Measurements from ENCODE around the gene EQTN. TPM values are rescaled to one million over a fixed set of nuclear protein-coding genes. Genes with fewer than 3 reads are reported as not detected.

The EQTN gene
- total RNA-seq, 1 donor from 2014 or later: not detected

- Mint-ChIP-seq H3K9me3 (ENCODE audit: low read depth) (no peaks in the 10 kb centered on the region), H3K4me3 (ENCODE audit: unreplicated experiment) (no peak overlapping the region), H3K27me3 (ENCODE audit: low read depth) (peaks cover 9% of the 10 kb centered on the region), H3K36me3 (ENCODE audit: low read depth) (no peaks in the 10 kb centered on the region), H3K4me1 (ENCODE audit: low read depth) (peaks cover 7% of the 10 kb centered on the region), H3K27ac (ENCODE audit: unreplicated experiment) (no peak overlapping the region)
- DNase-seq (ENCODE audit: low spot score): no peak
- no peak for TF ChIP-seq CTCF (IDR thresholded peaks at IDR 0.05)
Measured at GRCh38 chr9:27280860-27281259, 16.1 kb downstream of the EQTN start.

GRCh38 chr9:27280249-27280648, 16.7 kb downstream of the EQTN start:
- H3K27ac Mint-ChIP-seq (ENCODE audit: unreplicated experiment): no peak overlapping the region

GRCh38 chr9:27279611-27280010, 17.3 kb downstream of the EQTN start:
- Mint-ChIP-seq H3K36me3 (ENCODE audit: low read depth) (no peaks in the 10 kb centered on the region), H3K4me3 (ENCODE audit: unreplicated experiment) (no peak overlapping the region), H3K9me3 (ENCODE audit: low read depth) (no peaks in the 10 kb centered on the region), H3K27me3 (ENCODE audit: low read depth) (peaks cover 9% of the 10 kb centered on the region), H3K4me1 (ENCODE audit: low read depth) (peaks cover 8% of the 10 kb centered on the region), H3K27ac (ENCODE audit: unreplicated experiment) (no peak overlapping the region)
- TF ChIP-seq CTCF (IDR thresholded peaks at IDR 0.05): no peak
- no peak for DNase-seq (ENCODE audit: low spot score)

More at GRCh38 chr9:27280249-27280648, 16.7 kb downstream of the EQTN start:
- Mint-ChIP-seq H3K27me3 (ENCODE audit: low read depth) (peaks cover 9% of the 10 kb centered on the region), H3K36me3 (ENCODE audit: low read depth) (no peaks in the 10 kb centered on the region), H3K4me1 (ENCODE audit: low read depth) (peaks cover 8% of the 10 kb centered on the region), H3K9me3 (ENCODE audit: low read depth) (no peaks in the 10 kb centered on the region), H3K4me3 (ENCODE audit: unreplicated experiment) (no peak overlapping the region)
- TF ChIP-seq CTCF (IDR thresholded peaks at IDR 0.05): no peak
- DNase-seq (ENCODE audit: low spot score): no peak

GRCh38 chr9:27278374-27278773, 18.6 kb downstream of the EQTN start:
- Mint-ChIP-seq H3K36me3 (ENCODE audit: low read depth) (no peaks in the 10 kb centered on the region), H3K27ac (ENCODE audit: unreplicated experiment) (no peak overlapping the region), H3K4me1 (ENCODE audit: low read depth) (peaks cover 8% of the 10 kb centered on the region), H3K27me3 (ENCODE audit: low read depth) (peaks cover 9% of the 10 kb centered on the region), H3K4me3 (ENCODE audit: unreplicated experiment) (no peak overlapping the region), H3K9me3 (ENCODE audit: low read depth) (no peaks in the 10 kb centered on the region)
- no peak for TF ChIP-seq CTCF (IDR thresholded peaks at IDR 0.05)
- DNase-seq (ENCODE audit: low spot score): no peak

GRCh38 chr9:27276193-27277030, 20.5 kb downstream of the EQTN start:
- no peak for DNase-seq (ENCODE audit: low spot score)
- peak overlapping the region; percentile 49 for H3K27ac Mint-ChIP-seq (ENCODE audit: unreplicated experiment)

More at GRCh38 chr9:27276193-27277030, 20.5 kb downstream of the EQTN start:
- TF ChIP-seq CTCF (IDR thresholded peaks at IDR 0.05): peak; percentile 96
- Mint-ChIP-seq H3K27me3 (ENCODE audit: low read depth) (peaks cover 6% of the 10 kb centered on the region), H3K4me3 (ENCODE audit: unreplicated experiment) (peak overlapping the region; percentile 52), H3K4me1 (ENCODE audit: low read depth) (peaks cover 8% of the 10 kb centered on the region), H3K36me3 (ENCODE audit: low read depth) (no peaks in the 10 kb centered on the region), H3K9me3 (ENCODE audit: low read depth) (no peaks in the 10 kb centered on the region)

Data from chondrocyte (in vitro differentiated cells).